Measurements from ENCODE around the gene NCAPG2.

Gene NCAPG2

GRCh38 chr7:158704524-158705233, at the start of gene NCAPG2:
Gene NCAPG2 (minus strand): TSS chr7:158704804. CDS start chr7:158701899, 2,905 bp downstream.
- DNase-seq = peak; percentile 93 to 98 (median 96)

GRCh38 chr7:158753900-158754299, 49.3 kb upstream of the NCAPG2 start:
- DNase-seq = no peak

- DNase-seq = no peak
Observed at GRCh38 chr7:158751751-158752150, 47.1 kb upstream of the NCAPG2 start.

- DNase-seq = no peak
Observed at GRCh38 chr7:158751199-158751598, 46.6 kb upstream of the NCAPG2 start.

GRCh38 chr7:158750702-158751101, 46.1 kb upstream of the NCAPG2 start:
- no peak for DNase-seq

GRCh38 chr7:158749396-158749795, 44.8 kb upstream of the NCAPG2 start:
- DNase-seq = no peak

GRCh38 chr7:158748335-158748734, 43.7 kb upstream of the NCAPG2 start:
- no peak for DNase-seq

- DNase-seq = no peak
Observed at GRCh38 chr7:158747408-158747807, 42.8 kb upstream of the NCAPG2 start.

GRCh38 chr7:158746957-158747356, 42.4 kb upstream of the NCAPG2 start:
- no peak for DNase-seq

- no peak for DNase-seq
Observed at GRCh38 chr7:158745057-158745715, 40.6 kb upstream of the NCAPG2 start.

- no peak for DNase-seq
Observed at GRCh38 chr7:158744070-158744469, 39.5 kb upstream of the NCAPG2 start.

- no peak for DNase-seq
Observed at GRCh38 chr7:158743219-158743618, 38.6 kb upstream of the NCAPG2 start.

- no peak for DNase-seq
Observed at GRCh38 chr7:158742065-158742821, 37.6 kb upstream of the NCAPG2 start.

GRCh38 chr7:158741294-158741666, 36.7 kb upstream of the NCAPG2 start:
- DNase-seq = no peak

- DNase-seq = no peak
Observed at GRCh38 chr7:158740657-158741293, 36.2 kb upstream of the NCAPG2 start.

- DNase-seq = no peak
Observed at GRCh38 chr7:158740013-158740656, 35.5 kb upstream of the NCAPG2 start.

GRCh38 chr7:158738841-158739240, 34.2 kb upstream of the NCAPG2 start:
- DNase-seq = no peak

GRCh38 chr7:158737064-158737695, 32.6 kb upstream of the NCAPG2 start:
- DNase-seq = no peak

- DNase-seq = no peak
Observed at GRCh38 chr7:158735935-158736334, 31.3 kb upstream of the NCAPG2 start.

- DNase-seq = no peak
Observed at GRCh38 chr7:158734861-158735260, 30.3 kb upstream of the NCAPG2 start.

- DNase-seq = no peak
Observed at GRCh38 chr7:158733775-158734494, 29.3 kb upstream of the NCAPG2 start.

GRCh38 chr7:158733220-158733519, 28.6 kb upstream of the NCAPG2 start:
- DNase-seq = no peak
